ENCODE data around the gene NEGR1. TPM values are rescaled to one million over a fixed set of nuclear protein-coding genes. Genes with fewer than 3 reads are reported as not detected.

Gene NEGR1
- total and polyA plus RNA-seq, 2 donors (not counting 3 experiments of a cell fraction or from before 2014, with no cell fraction given) = 6.8 to 21.8 TPM

GRCh38 chr1:71657891-71658679 lies 624.3 kb downstream of the NEGR1 start:
- POLR2A ChIA-PET = no interaction called here

More at GRCh38 chr1:71657891-71658679, 624.3 kb downstream of the NEGR1 start:
- Histone ChIP-seq H3K9me1 (replicated peaks; ENCODE audit: control insufficient read depth, extremely low read depth, insufficient read depth, low read length) (no peaks in the 10 kb centered on the region), H3K79me2 (ENCODE audit: control insufficient read depth, insufficient read depth, low read length) (no peaks in the 10 kb centered on the region), H2AFZ (ENCODE audit: low read depth, low read length) (no peak overlapping the region), H3K36me3 (ENCODE audit: control insufficient read depth in 2 of 2, extremely low read depth in 1 of 2, insufficient read depth in 2 of 2, low read length in 2 of 2) (no peaks in the 10 kb centered on the region), H4K20me1 (replicated peaks; ENCODE audit: control insufficient read depth, extremely low read depth, insufficient read depth, low read length) (no peaks in the 10 kb centered on the region), H3K4me2 (ENCODE audit: insufficient read depth, low read length) (no peak overlapping the region), H3K9ac (replicated peaks; ENCODE audit: extremely low read depth, insufficient read depth, low read length) (no peak overlapping the region), H3K27ac (ENCODE audit: insufficient read depth, low read depth, low read length) (no peak overlapping the region), H3K4me3 (replicated peaks in 1 of 3; ENCODE audit: insufficient read depth in 1 of 3, low read depth in 1 of 3, low read length in 3 of 3) (no peak overlapping the region), H3K27me3 (ENCODE audit: control insufficient read depth in 2 of 2, insufficient read depth in 2 of 2, low read length in 2 of 2) (no peaks in the 10 kb centered on the region), H3K4me1 (ENCODE audit: control insufficient read depth, extremely low read depth, insufficient read depth, low read length) (no peaks in the 10 kb centered on the region), H3K9me3 (replicated peaks; ENCODE audit: control insufficient read depth, insufficient read depth, low read length) (no peaks in the 10 kb centered on the region)
- DNase-seq (ENCODE audit: low read depth, low spot score) (no peak), FAIRE-seq (no peak)
- no TSS peak for BruUV-seq (replicated peaks)
- intact Hi-C loops (cut with micrococcal nuclease) = no loop called here
- TF ChIP-seq MYC (IDR thresholded peaks at IDR 0.05; ENCODE audit: low read depth, low read length) (no peak), FOS (IDR thresholded peaks at IDR 0.05; ENCODE audit: borderline replicate concordance, insufficient read depth, low read length) (no peak), EZH2 (IDR thresholded peaks at IDR 0.05; ENCODE audit: borderline replicate concordance, low read depth, low read length, severe bottlenecking) (no peak), GATA2 (IDR thresholded peaks at IDR 0.05; ENCODE audit: insufficient read depth, insufficient read length, low read depth, low read length) (no peak), CTCF (IDR thresholded peaks at IDR 0.05; ENCODE audit: extremely low read depth in 1 of 2, insufficient read depth in 1 of 2, low read depth in 1 of 2, low read length in 2 of 2) (no peak), JUN (IDR thresholded peaks at IDR 0.05; ENCODE audit: borderline replicate concordance, insufficient read depth, insufficient read length, low read depth) (no peak), POLR2A (IDR thresholded peaks at IDR 0.05; ENCODE audit: low read depth, low read length) (no peak), POLR2AphosphoS5 (IDR thresholded peaks at IDR 0.05; ENCODE audit: insufficient read depth, low read depth, low read length) (no peak)
- TF ChIP-seq, protein P1, sequence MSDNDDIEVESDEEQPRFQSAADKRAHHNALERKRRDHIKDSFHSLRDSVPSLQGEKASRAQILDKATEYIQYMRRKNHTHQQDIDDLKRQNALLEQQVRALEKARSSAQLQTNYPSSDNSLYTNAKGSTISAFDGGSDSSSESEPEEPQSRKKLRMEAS (IDR thresholded peaks at IDR 0.05; ENCODE audit: insufficient read depth, insufficient read length) = no peak
- CTCF ChIA-PET = no interaction called here
- dilution Hi-C loops (cut with MboI; ENCODE audit: extremely low pct_ligation_motif_present, low sequenced_read_pairs) = no loop called here
